AG09309 (cell line): Measurements from ENCODE around the gene WFIKKN2.

Experiments used
- DNase-seq: peaks from one replicate; pipeline ENCODE4 v3.0.0-alpha.2; 2010; ENCODE audit warnings: low read depth
- H3K4me3 ChIP-seq: 2 replicates; pipeline ENCODE4 v1.5.1; 2011; ENCODE audit warnings: mild to moderate bottlenecking, low read depth, low read length, moderate library complexity; ENCODE audit not compliant: control insufficient read depth
- TF ChIP-seq, protein P1 (sequence below): IDR thresholded peaks from 2 replicates; pipeline ENCODE4 v1.5.1; 2011; ENCODE audit warnings: mild to moderate bottlenecking, low read depth, low read length, inconsistent platforms; ENCODE audit not compliant: insufficient read depth, control insufficient read depth; ENCODE audit errors: missing control alignments

WFIKKN2 gene

DNA sequence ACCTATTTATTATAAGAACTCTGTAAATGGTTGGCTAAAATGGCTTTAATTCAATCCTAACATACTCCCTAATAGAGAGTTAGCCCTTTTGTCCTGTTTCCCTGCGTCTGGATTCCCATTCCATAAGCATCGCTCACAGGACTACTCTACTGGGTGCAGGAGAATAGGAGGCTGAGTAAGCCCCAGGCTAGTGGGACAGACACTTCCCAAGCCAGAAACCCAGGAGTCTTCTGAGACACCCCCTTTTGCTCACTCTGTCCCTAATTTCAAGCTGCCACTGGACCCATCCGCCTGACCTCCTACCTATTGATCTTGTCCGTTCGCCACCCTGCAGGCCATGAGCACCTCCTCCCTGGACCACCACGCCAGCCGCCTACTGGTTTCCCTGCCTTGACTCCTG lies 47.5 kb downstream of the WFIKKN2 start:
- TF ChIP-seq, protein P1, sequence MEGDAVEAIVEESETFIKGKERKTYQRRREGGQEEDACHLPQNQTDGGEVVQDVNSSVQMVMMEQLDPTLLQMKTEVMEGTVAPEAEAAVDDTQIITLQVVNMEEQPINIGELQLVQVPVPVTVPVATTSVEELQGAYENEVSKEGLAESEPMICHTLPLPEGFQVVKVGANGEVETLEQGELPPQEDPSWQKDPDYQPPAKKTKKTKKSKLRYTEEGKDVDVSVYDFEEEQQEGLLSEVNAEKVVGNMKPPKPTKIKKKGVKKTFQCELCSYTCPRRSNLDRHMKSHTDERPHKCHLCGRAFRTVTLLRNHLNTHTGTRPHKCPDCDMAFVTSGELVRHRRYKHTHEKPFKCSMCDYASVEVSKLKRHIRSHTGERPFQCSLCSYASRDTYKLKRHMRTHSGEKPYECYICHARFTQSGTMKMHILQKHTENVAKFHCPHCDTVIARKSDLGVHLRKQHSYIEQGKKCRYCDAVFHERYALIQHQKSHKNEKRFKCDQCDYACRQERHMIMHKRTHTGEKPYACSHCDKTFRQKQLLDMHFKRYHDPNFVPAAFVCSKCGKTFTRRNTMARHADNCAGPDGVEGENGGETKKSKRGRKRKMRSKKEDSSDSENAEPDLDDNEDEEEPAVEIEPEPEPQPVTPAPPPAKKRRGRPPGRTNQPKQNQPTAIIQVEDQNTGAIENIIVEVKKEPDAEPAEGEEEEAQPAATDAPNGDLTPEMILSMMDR, result no peak
- no peak for DNase-seq
- H3K4me3 ChIP-seq, result no peak overlapping the region

DNA sequence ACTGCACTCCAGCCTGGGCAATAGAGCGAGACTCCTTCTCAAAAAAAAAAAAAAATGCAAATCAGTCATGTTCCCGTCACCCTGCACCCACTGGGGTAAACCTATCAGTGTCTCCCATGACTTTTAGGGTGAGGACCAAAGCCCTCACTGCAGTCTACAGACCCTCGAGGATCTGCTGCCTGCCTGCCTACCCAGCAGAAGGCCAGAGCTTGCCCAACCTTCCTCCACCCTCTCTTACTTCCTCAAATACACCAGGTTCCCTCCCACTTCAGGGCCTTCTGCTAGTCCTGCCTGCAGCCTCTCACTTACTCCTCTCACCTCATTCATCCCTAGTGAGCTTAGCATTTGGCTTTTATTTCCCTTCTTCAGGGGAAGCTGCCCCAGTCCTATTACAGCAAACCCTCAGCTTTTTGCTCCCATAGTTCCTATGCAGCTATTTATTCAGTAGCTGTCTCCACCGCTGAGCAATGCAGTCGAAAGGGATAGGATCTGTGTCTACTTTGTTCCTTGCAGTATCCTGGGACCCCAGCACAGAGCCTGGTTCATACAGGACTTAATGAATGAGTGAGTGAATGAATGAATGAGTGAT lies 48.6 kb downstream of the WFIKKN2 start:
- TF ChIP-seq, protein P1, result no peak
- no peak for DNase-seq
- no peak overlapping the region for H3K4me3 ChIP-seq

DNA sequence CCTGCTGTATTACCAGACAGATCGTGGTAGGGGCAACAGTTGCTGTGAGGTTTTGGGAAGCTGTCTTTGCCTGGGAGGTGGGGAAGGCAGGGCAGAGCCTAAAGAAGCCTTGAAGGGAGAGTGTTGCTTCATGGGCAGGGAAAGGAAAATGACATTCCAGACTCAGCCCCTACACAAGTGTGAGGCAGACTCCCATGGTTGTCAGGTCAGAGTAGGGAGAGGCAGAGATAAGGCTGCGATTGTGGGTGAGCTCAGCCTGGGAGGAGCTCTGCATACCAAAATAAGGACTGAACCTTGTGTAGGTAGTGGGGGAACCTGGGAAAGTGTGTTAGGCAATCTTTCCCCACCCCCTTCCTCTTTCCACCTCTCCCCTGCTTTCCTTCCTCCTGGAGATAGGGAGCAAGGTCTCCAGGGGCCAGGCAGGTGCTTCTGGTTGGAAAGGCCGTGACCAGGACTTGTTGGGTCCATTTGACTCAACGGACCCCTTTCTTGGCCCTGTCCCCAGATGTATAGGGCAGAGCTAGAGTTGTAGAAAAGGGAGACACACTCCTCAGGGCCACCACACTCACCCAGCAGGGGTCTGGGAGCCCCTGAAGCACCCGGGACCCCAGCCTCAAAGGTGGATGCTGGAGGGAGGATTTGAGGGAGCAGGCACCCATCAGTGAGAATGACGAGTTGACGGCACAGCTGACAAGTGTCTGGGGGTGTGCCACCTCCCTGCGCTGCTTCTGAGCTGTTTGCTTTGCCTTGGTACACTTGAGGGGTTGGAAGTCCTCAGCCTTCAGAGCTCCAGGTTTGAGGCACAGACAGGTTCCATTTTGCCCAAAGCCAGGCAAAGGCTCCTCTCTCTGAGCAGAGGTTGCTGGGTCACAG lies 49.3 kb downstream of the WFIKKN2 start:
- no peak for DNase-seq
- no peak overlapping the region for H3K4me3 ChIP-seq
- TF ChIP-seq, protein P1, result no peak

DNA sequence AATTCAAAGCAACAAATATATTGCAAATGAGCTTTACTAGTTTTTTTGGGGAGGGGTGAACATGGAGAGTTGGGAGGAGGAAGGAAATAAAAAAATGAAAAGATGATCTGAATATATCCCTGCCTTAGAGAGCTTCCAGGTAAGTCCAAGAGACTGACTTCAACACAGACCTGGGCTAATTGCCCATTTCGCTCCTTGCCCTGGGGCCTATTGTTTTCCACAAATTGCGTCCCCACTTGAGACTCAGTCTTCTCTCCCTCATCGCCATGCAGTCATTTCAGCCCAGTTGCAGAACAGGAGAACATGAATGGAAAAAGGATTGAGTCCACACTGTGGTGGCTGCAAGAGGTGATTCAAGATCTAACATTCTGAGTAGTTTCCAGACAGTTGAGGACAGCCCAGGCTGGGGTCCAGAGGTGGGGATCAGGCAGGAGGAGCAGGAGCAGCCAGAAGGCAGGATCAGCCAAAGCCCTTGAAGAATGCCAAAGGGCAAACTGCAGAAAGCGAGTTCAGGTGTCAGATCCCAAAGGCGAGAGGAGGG lies 52.4 kb downstream of the WFIKKN2 start:
- no peak for DNase-seq
- H3K4me3 ChIP-seq, result no peak overlapping the region
- TF ChIP-seq, protein P1, result no peak

DNA sequence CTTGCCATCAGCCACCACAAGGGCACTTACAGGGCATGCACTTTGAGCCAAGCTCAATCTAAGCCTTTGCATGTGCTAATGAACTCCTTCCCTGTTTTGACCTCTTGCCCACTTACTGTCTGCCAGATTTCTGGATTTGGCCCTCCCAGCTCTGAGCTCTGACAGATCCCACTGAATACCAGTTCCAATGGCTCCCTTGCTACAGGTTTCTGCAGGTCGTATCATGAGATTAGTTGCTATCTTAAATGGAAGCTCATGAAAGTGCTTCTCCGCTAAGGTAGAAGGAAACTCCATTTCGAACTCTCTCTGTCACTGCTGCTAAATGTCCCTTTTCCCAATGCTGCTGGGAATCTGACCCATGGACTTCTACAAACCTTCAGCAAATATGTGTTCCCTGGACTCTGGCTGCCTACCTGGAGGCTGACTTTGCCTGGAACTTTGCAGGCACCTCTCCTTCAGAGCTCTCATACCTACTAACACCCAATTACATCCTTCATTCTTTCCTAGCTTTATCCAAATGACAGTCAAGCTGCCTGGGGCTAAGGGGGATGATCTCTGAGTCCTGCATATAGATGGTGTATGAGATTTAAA lies 54.2 kb downstream of the WFIKKN2 start:
- no peak overlapping the region for H3K4me3 ChIP-seq
- no peak for DNase-seq
- TF ChIP-seq, protein P1, result no peak

DNA sequence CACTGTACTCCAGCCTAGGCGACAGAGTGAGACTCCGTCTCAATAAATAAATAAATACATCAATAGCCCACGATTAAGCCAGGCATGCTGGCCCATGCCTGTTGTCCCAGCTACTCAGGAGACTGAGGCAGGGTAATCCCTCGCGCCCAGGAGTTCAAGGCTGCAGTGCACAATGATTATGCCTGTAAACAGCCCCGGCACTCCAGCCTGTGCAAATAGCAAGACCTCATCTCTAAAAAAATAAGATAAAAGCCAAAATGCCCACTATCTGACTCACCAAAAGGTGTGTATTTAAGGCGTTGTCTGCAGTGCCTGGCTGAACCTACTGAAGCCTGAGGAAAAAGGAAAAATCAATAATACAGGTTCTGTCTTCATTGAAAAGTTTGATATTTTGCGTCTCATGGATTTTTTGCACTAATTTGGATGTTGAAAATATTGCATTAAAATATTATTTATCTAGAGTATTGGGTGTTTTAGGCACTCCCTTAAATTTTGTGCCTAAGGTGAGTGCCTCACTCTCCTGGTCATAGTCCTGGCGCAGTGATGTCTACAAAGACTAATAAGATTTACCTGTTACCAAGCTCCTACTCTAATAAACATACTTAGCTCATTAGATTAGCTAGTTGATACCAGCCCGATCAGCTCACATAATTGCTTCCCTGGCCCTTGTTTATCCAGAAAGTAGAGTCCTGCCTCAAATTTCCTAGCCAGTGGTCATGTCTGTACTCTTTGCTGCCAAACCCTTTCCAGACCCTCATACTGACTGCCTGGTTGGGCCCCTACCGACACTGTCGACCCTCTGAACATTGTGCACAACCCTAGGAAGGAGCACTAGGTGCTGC lies 55.5 kb downstream of the WFIKKN2 start:
- no peak overlapping the region for H3K4me3 ChIP-seq
- no peak for DNase-seq
- TF ChIP-seq, protein P1, result no peak
